Stimulated activated CD4-positive, alpha-beta T cell treated with anti-CD3 and anti-CD28 coated beads, Interleukin-15, amount 100 ng/mL, for 48 hours (primary cell): ENCODE results near the gene VTI1A.

Source experiments
- DNase-seq, 2 donors: peaks; one replicate each; pipeline ENCODE4 v3.0.0-alpha.2; 2020; ENCODE audit warnings: low read depth in 2 of 2

The VTI1A gene

DNA sequence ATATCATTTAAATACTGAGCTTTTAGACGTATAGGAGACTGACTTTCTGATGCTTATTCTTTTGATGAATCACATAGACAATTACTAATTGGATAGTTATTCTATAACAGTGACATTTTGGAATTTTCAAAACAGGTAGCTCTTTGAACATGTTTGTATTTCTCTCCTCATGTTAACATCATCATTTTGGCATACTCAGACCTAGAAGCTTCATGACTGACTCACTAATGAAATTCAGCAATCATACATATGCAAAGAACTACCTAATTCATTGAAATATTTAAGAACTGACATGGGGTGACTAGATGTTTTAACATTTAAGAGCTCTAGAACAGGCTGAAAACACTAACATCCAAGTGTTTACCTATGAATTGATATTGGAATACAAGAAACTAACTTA is 192.3 kb downstream of the VTI1A start:
- no peak for DNase-seq

DNA sequence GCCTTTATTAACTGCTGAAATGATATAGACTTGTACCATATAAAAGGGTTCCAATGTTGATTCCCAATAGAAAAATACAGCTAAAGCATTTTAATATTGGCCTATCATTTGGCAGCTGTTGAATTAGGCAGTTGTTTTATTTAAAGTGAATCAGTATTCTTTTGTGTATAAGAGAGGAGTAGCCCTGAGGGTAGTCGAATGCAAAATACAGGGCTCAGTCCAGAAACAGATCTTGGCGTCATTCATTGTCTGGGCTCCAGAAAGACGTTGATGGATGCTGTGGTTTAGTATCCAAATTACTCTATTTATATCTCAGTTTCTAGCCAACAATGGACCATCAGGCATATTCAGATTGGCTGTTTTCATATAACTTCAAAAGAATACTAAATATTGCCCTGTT is 193.6 kb downstream of the VTI1A start:
- DNase-seq: no peak

DNA sequence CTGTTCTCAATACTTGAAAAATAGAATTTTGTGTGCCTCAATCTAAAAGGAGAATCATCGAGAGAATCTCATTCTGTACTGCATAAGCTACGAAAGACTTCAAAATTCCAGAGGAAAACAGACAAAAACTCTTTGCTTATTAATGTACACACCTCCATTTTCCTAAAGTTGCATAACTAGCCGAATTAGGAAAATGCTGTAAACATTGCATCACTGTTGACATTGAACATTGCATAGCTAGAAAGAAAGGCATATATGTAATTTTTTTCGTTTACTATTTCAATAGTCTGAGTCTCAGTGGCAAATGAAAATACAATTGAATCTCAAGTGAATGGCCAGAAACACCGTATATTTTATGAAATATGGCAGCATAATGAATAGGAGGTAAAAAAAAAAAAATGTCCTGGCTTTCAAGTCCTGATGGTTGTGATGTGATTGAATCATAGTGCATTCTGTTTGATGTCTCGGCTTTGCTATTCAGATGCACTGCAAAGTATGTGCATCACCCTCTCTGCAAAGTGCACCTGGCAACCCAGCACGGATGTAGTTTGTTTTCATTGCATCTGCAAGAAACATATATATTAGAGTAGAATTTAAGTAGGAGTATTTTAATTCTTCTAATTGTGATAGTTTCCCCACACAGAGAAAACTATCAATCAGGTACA is 196.7 kb downstream of the VTI1A start:
- DNase-seq: no peak

DNA sequence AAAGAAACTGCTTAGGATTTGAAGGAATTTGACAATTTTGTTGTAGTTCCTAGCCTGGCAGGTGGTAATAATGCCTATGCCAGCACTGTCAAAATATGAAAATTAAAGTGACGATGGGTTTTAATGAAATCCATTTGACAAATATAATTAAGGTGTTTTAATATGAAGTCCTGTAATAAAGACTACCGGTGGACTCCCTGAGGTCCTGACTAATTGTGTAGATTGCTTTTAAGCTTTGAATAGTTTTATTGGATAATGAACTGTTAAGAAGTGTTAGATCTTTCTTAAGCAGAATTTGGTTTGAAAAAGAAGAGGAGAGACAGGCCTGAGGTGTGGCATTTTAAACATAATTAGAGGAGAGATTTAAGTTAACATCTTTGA is 197.2 kb downstream of the VTI1A start:
- DNase-seq: no peak

DNA sequence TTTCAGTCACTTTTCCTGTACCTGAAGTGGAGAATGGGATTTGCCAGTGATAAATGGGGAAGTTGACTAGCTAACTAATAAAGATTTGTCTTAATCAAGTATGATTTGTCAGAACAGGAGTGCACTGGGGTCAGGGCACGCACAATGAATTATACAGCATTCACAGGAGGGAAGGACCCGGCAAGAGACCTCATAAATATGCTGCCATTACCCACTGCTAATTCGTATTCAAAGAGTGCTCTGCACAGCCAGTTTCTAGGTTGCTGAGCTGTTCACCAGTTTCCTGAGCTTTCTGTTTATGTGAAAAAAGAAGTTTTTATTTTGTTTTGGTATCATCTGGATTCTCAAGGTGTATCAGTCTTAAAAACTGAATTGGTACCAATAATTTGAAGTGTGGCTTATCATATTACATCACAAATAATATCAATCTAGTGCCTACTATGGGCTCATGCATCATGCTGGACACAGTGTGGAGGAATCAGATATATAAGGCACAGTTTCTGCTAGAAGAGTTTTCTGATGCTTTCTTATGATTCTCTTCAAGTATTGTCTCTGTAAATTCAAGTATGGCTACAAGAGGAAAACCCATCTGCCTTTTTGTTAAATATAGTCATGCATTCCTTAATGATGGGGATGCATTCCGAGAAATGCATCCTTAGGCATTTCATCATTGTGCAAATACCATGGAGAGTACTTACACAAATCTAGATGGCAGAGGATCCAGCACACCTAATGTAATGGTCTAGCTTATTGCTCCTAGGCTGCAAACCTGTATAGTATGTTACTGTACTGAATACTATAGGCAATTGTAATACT is 202.2 kb downstream of the VTI1A start:
- no peak for DNase-seq

DNA sequence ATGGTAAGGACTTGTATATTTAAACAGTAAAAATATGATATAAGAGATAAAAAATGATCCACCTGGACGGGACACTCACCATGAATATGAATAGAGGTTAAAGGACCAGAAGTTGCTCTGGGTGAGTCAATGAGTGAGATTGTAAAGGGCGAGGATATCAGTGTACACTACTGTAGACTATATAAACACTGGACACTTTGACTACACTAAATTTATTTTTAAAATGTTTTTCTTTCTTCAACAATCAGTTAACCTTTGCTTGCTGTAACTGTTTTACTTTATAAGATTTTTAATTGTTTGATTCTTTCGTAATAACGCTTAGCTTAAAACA is 202.8 kb downstream of the VTI1A start:
- no peak for DNase-seq

DNA sequence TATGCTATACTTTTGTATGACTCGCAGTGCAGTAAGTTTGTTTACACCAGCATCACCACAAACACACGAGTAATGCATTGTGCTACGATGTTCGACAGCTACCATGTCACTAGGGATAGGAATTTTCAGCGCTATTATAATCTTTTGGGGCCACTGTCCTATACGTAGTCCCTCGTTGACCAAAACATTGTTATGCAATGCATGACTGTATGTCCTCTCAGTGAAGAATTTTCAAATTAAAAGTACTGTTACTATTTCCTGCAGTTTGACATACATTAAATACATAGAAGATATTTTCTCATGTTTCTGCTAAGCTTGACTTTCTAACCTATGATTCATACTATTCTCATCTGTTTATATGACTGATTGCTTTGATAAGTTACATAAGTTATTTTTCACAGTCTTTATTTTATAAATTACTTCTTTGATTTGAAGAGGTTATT is 203.6 kb downstream of the VTI1A start:
- DNase-seq: no peak

DNA sequence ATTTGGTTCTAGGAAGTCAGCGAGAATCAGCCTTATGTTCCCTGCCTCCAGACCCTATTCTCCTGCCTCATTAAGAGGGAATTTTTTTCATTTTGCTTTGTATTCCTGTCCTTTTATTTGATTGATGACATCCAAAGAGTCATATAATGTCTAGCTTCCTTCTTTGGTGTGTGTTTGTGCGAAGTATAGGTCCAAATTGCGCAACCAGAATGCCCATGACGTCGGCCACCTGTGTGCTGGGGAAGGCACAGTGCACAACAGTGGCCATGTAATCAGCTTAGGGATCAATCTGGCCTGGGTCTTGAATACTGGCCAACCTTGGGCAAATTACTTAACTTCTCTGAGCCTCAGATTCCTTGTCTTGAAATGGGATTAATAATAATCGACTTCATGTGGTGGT is 206.2 kb downstream of the VTI1A start:
- no peak for DNase-seq

DNA sequence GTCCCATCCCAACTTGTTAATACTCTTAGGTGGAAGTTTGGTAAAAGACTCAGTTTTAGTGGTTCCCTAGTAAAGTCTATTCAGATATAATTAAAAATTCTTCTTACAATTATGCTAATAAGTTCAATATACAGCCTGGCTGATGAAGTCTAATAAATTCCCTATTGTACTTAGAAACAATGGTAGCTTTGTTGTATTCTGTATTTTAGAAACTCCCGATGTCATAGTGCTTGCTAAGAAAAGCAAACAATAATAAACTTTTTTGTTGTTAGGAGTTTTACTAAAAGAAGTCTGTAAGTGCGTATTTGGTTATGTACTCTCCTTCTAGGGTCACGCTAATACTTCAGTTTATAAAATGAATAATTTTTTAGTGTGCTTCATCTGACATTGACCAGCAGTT is 206.8 kb downstream of the VTI1A start:
- no peak for DNase-seq

DNA sequence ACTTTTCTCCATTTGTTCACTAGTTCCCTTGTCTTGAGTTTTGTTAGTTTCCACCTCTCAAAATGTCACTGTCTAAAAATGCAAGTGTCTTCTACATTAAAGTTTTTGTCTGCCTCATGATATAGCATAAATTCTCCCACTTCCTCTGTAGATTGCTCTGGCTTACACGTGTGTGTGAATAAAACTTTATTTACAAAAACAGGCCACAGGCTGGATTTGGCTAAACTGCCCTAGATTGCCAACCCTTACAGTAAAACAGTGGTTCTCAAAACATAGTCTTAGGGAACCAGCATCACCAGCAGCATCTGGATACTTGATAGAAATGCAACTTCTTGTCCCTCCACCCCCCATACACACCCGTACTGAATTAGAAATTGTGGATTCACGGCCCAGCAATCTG is 207.8 kb downstream of the VTI1A start:
- no peak for DNase-seq

DNA sequence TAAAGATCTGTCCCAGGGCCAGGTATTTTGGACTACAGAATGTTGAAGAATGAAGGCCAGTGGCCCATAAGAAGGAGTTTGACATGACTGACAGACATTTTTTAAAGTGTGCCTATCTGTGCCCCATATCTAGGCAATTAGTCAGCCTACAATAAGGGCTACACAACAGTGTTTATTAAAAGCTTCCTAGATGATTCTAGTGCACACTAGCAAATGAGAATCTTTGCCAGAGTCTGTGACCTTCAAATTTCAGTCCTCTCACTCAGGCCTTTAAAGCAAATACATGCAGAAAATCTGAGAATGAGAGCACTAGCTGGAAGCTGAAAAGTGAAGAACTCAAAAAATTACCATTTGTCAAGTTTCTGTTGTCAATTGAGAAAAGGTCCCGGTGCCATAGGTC is 208.7 kb downstream of the VTI1A start:
- no peak for DNase-seq

DNA sequence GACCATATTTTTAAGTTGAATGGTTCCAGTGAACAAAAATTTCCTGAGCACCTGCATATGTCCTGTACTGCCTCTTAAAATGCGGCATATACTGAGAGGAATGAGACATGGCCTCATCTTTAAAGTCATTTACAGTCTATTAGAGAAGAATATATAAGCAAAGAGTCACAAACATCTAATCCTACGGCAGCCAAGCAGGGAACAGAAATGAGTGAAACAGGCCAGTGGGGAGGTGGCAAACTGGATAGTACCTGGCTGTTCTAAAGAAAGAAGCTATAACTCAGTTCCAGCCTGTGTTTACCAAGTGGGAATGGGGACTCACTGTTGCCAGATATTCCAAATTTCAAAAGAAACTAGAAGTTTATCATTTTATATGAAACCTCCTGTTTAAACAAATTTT is 211.4 kb downstream of the VTI1A start:
- DNase-seq: no peak

DNA sequence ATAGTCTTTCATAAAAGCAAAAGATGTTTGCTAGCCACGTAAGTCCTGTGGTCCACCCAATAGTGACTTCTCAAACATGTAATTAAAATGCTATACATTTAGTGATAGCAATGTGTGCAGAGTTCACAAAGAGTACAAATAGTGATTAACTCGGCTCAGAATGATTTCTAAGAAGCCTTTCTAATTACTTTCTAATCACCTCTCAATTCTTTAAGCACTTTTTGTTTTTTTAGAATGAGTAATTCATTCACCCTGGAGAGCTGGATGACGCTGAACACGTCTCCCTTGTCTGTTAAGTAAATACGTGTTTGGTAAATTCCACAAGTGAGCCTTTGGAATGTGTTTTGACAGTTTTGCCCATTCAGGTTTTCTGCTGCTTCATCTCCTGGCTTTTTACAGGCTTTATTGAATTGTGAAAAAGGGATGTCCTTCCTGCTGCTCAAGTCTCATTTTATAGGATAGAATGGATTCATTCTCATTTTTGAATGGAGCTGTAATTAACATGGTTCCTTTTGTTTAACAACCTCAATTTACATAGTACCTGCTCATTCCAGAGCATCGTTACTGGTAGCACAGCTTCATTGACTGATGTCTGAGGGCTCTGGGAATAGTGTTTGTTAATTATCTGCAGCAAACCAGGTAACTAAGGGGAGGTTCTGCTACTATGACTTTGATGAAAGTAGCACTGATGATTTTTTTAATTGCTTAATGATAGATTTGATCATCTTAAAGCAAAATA is 212.1 kb downstream of the VTI1A start:
- DNase-seq: no peak

DNA sequence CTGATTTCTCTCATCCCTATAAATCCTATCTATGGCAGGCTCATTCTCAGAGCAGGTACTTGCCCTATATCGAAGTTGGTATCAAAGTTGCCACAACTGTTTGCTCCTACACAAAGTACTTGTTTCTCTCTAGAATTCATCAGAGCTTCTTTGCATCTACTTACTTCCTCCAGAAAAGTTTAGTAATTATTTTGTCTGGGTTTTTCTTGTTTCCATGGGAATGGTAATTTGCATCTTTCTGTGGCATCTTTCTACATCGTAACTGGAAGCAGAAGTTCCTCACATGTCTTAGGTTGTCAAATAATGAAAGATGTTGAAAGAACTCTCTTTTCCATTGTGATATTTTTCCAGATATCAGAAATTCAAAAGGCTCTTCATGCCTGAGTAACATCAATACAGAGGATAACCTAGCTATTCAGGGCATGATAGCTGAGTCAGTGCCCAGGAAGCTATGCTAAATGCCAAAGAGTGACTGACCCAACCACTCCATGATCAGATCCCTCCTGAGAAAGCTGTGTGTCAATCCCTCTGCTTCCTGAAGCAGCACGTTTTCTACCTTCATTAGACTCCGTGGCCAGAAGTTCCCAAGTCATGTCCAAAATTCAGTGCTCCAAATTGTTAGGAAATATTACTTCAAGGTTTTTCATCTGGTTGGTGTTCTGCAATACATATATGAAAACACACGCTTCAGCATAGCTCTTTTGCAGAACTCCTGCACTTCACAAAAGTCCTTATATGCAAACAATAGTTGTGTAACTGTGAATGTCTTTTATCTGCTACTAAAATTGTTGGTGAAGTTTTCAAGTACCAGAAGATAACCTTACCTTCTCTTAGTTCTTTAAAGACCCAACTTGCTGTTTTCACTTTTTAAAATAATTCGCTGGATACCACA is 216.5 kb downstream of the VTI1A start:
- DNase-seq: no peak

DNA sequence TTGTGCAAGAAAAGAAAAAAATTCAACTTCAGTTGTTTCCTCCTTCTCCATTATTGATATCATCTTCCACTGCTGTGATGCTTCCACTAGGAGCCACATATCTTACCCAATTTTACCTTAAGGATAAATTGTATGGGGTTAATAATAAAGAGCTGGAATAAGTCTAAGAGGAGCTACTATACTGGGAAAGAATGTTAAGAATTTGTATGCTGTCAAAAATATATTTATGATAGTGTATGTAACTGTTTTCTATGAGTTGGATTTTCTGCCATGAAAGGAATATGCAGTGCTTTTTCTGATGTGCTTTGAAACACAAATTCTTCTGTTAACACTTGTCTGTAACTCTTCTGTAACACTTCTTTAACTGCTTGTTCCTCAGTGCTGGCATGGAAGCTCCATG is 219.1 kb downstream of the VTI1A start:
- no peak for DNase-seq

DNA sequence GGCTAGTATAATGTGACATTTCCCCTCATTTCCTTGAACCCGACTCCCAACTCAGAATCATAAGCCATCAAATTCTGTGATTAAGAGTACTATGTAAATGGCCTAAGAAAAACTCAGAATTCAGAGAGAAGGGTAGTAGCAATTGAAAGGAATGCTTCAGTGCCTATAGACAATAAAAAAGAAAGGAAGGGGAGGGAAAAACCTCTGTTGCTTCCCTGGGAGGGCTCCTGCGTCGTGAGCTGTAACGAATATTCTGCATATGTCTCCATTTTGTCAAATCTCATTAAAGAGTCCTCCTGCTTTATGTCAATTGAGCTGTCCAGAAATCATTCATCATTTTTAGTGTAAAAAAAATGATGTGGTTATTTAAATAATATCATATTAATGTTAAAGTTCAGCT is 223.0 kb downstream of the VTI1A start:
- no peak for DNase-seq

DNA sequence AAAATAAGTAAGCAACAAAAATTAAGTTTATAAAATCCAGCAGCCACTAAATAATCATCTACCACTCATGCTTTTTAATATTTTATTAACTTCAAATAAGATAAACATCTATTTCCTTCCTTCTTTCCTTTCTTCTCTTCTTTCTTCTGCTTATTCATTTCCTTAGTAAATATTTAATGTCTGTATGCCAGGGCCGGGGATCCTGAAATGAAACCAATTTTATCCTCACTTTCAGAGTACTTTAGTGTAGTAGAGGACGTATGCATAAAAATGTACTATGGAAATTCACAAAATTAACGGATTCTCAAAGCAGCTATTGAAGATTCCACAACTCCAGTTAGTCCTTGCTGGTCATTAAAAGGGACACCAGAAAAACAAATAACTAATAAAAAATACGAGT is 224.7 kb downstream of the VTI1A start:
- DNase-seq: no peak

DNA sequence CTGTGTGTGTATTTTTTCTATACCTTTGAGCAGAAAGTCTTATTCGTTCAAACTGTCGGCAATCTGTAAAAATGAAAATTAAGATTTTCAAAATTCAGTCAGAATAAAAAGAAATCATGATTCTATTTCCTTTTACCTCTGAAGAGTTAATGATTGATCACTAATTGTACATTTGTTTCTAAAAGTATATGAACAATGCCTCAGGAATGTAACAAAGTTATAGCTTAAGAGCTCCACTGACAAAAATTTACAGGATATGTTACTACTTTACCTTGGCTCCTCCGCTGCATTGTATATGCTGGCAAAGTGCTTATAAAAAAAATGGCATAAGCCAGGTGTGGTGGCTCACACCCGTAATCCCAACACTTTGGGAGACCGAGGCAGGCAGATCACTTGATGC is 225.7 kb downstream of the VTI1A start:
- DNase-seq: no peak

DNA sequence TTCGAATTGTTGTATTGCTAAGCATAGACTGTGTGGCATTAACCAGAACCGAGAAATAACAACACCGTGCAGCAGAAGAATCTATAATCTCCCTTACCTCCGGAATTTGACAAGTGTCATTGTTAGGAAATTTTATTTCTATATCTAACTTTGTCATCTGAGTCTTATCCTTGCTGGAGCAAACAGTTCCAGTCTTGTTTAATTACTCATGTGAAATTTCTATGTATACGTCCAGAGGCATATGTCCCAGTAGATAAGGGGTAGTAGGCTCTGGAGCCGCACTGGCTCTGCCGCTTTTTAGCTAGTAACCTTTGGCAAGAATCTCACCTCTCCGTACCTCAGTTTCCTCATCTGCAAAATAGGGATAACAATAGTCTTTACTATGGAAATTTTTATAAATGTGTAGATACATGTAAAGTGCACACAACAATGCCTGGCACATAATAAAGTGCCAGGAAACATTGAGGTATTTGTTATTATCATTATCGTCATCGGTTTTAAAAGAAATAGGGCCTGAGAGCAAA is 228.6 kb downstream of the VTI1A start:
- no peak for DNase-seq

DNA sequence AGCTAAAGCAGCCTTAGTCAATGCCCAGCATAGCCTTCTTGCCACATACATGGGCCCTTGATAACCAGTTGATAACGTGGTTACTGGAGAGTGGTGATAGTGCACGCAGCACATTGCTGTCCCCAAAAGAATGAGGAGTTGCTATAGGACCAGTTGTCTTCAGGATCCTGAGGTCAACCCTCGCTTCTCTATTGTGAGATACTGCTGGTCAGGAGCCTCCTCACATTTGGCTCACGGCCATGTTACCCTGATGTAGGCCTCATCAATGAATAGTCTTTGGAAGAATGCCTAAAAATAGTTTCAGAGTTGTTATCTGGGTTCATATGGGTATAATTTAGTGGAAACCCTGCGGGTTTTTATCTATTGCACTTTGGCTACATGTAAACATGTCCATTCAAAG is 230.7 kb downstream of the VTI1A start:
- DNase-seq: no peak

DNA sequence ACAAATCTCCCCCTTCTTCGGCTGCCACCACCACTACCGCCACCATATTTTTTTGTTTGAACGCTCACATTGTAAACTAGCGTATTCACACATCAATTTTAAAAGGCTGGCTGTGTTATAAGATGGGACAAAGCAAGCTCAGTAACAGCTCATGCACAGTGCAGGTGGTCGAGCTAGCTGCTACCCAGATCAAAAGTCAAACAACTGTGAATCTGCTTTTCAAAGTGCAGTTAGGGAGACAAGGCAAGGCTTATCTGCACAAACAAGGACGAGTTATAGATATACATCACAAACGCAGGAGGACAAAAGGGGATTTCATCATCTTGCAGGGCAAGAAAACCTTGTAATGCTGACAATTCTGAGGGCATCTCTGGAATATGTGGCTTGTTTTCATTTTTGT is 231.6 kb downstream of the VTI1A start:
- DNase-seq: no peak

DNA sequence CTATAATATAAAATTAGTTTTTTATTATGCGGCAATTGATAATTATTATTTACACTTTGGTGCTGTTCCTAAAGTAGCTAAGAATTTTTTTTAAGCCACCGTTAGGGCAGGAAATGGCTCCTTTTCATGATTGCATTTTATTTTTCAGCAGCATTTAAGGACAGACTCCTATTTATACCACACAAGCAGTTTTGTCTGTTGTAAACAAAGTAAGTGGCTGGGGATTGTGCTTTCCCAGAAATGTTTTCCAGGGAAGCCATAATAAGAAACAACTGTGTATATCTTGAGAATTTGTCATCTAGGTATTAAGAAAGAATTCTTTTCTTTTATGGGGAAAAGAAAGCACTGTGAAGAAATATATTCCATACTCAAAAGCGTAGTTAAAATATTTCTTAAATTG is 232.0 kb downstream of the VTI1A start:
- DNase-seq: no peak
